GM20000 (cell line): Measurements from ENCODE around the gene REXO2.

Experiments used
- DNase-seq: peaks from one replicate; pipeline ENCODE4 v3.0.0; 2012; ENCODE audit warnings: low spot score
- CTCF ChIP-seq: IDR thresholded peaks from 2 replicates; pipeline ENCODE4 v1.5.1; 2012; ENCODE audit warnings: mild to moderate bottlenecking, control low read depth; ENCODE audit errors: extremely low read depth, missing control alignments

Gene REXO2

GRCh38 chr11:114452399-114452798 lies 13.1 kb downstream of the REXO2 start:
- no peak for TF ChIP-seq CTCF
- DNase-seq, result no peak

GRCh38 chr11:114463999-114464398 lies 24.7 kb downstream of the REXO2 start:
- DNase-seq, result no peak
- no peak for TF ChIP-seq CTCF

- TF ChIP-seq CTCF, result no peak
- DNase-seq, result no peak
Observed at GRCh38 chr11:114466742-114467141, 27.5 kb downstream of the REXO2 start.

- no peak for DNase-seq
- TF ChIP-seq CTCF, result no peak
Observed at GRCh38 chr11:114472661-114473060, 33.4 kb downstream of the REXO2 start.

GRCh38 chr11:114478001-114478410 lies 38.7 kb downstream of the REXO2 start:
- no peak for DNase-seq
- TF ChIP-seq CTCF, result no peak

GRCh38 chr11:114478768-114479167 lies 39.5 kb downstream of the REXO2 start:
- no peak for TF ChIP-seq CTCF
- DNase-seq, result no peak

- no peak for TF ChIP-seq CTCF
- no peak for DNase-seq
Observed at GRCh38 chr11:114479331-114479730, 40.1 kb downstream of the REXO2 start.

- no peak for TF ChIP-seq CTCF
- no peak for DNase-seq
Observed at GRCh38 chr11:114482114-114482513, 42.8 kb downstream of the REXO2 start.
